K562 treated with DMSO at 1 percent for 48 hours (cell line): Measurements from ENCODE around the gene SUPT20HL2. TPM values are rescaled to one million over a fixed set of nuclear protein-coding genes. Genes with fewer than 3 reads are reported as not detected.

Source experiments
- total RNA-seq: library from RNA; unstranded; fragments of 300-600 nt; gene quantifications from 2 replicates; pipeline ENCODE4 v1.2.3, GENCODE V29; 2022; ENCODE audit warnings: low replicate concordance; ENCODE audit errors: extremely low read depth

The SUPT20HL2 gene
- not detected in 2 replicates for total RNA-seq

DNA sequence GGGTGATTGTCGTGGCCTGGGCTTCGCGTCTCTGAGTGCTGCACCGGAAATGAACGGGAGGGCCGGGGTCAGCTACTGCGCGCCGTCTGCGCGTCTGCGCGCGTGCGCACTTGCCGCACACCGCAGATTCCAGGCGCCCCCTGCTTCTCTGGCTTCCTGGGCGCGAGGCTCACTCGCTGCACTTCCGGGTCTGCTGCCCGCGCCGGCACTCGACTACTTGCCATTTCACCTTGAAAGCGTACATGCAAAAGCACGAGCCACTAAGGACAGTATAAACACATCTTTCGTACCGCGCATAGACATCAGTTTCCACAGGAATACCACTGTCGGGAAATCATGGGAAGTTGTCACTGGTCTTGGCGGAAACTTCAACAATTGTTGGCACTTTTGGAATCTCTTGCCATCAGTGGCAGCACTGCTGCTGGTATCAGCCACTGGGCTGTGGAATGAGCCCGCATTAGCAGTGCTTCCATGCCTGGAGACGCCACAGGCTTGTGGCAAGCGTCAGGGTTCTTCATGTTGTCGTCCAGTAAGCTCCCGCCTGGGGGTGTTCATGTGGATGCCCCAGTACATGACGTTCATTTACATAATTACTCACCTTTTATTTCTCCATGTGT is at the start of gene SUPT20HL2:
TSS of gene SUPT20HL2 (minus strand) at position 51 of the 617 bp plus-strand sequence. CDS start 754 bp downstream, outside the sequence.

GRCh38 chrX:24360272-24360671 is 46.4 kb upstream of the SUPT20HL2 start, which contains the start of gene SUPT20HL1:
Gene SUPT20HL1 (plus strand): TSS chrX:24360639. CDS start chrX:24362761, 2,122 bp downstream.

Other genes with a start within 250 kb of the SUPT20HL2 start
- not detected in 2 replicates for gene ZFX, start 164.3 kb downstream of the SUPT20HL2 start, total RNA-seq
- not detected in 2 replicates for gene SUPT20HL1, start 46.6 kb upstream of the SUPT20HL2 start, total RNA-seq
- not detected in 2 replicates for gene PDK3, start 151.2 kb upstream of the SUPT20HL2 start, total RNA-seq